PC-3 (cell line): ENCODE results near the gene CALCB.

Source experiments
- CTCF ChIP-seq: fragments of 300-600 bp; sonication (generic); conservative IDR thresholded peaks from 2 replicates; pipeline ENCODE4 v1.5.1; 2017; ENCODE audit warnings: antibody characterized with exemption, low read depth, mild to moderate bottlenecking, low read length
- EZH2 ChIP-seq: fragments of 300-600 bp; sonication (generic); IDR thresholded peaks from one replicate; pipeline ENCODE4 v1.6.1; 2017; ENCODE audit warnings: antibody characterized with exemption, mild to moderate bottlenecking, low read length; ENCODE audit not compliant: unreplicated experiment
- EZH2phosphoT487 ChIP-seq: fragments of 300-600 bp; sonication (generic); IDR thresholded peaks from 2 replicates; pipeline ENCODE4 v1.6.1; 2018; ENCODE audit warnings: mild to moderate bottlenecking, antibody characterized with exemption, low read length, borderline replicate concordance

- TF ChIP-seq CTCF (no peak), EZH2 (no peak), EZH2phosphoT487 (no peak)
Observed at GRCh38 chr11:15127341-15127740, 53.9 kb downstream of the CALCB start.
